Right lobe of liver (tissue), 6 donors: ENCODE measurements around the gene DAG1. TPM values are rescaled to one million over a fixed set of nuclear protein-coding genes. Genes with fewer than 3 reads are reported as not detected.

ENCODE experiments used
- ATAC-seq, 4 donors: fragments of 200-7000 bp; cut with Tn5 transposase; one replicate each; pipeline ENCODE4 v1.9.1; 2020; ENCODE audit warnings: mild to moderate bottlenecking in 4 of 4, moderate library complexity in 4 of 4
- DNase-seq, 3 donors: peaks; one replicate each; pipeline ENCODE4 v3.0.0-alpha.2; 2020
- H3K27ac ChIP-seq, 3 donors: fragments of 200-600 bp; one replicate each; pipeline ENCODE4 v1.8.0; 2022
- H3K27me3 ChIP-seq, 2 donors: fragments of 200-600 bp; one replicate each; pipeline ENCODE4 v1.8.0; 2022
- H3K36me3 ChIP-seq, 4 donors: fragments of 200-600 bp; sonication (generic) in 1 of 4; one replicate each; pipeline versions ENCODE4 v1.5.1 to v1.8.0; 2017 to 2022; ENCODE audit warnings: control low read depth in 1 of 4
- H3K4me1 ChIP-seq, 4 donors: fragments of 200-600 bp; sonication (generic) in 1 of 4; one replicate each; pipeline versions ENCODE4 v1.5.1 to v1.8.0; 2017 to 2022; ENCODE audit warnings: control low read depth in 1 of 4
- H3K4me3 ChIP-seq, 3 donors: fragments of 200-600 bp; one replicate each; pipeline ENCODE4 v1.8.0; 2022
- H3K9me3 ChIP-seq, 4 donors: fragments of 200-600 bp; sonication (generic) in 1 of 4; one replicate each; pipeline versions ENCODE4 v1.5.1 to v1.8.0; 2017 to 2022; ENCODE audit warnings: control low read depth in 1 of 4
- CTCF ChIP-seq, 4 donors: fragments of 200-600 bp in 3 of 4; fragments of 450-650 bp in 1 of 4; IDR thresholded peaks; one replicate each; pipeline versions ENCODE4 v1.5.1 to v1.8.0; 2016 to 2022; ENCODE audit warnings: antibody characterized with exemption in 4 of 4, mild to moderate bottlenecking in 2 of 4
- POLR2A ChIP-seq: fragments of 450-650 bp; IDR thresholded peaks from one replicate; pipeline ENCODE4 v1.6.1; 2017; ENCODE audit warnings: antibody characterized with exemption, mild to moderate bottlenecking
- WGBS: methylation state at CpG from one replicate; pipeline ENCODE4 v1.1.6; 2018; ENCODE audit warnings: low coverage, low lambda C conversion rate; ENCODE audit not compliant: insufficient coverage; ENCODE audit errors: missing lambda C conversion rate; 5-methylcytosine and 5-hydroxymethylcytosine counted together
- intact Hi-C, 2 donors: fragments of 100-400 bp; cut with DNase I; formaldehyde crosslinking; loops; one replicate each; pipeline versions ENCODE4 v1.11.2 to v1.14.1; 2022
- total RNA-seq, 6 experiments: library from RNA; depleted of rRNA in 2 of 6; stranded (reverse); fragments of >200 nt in 2 of 6; fragmentation: NEBNext Ultra II Directional in 3 of 6; extraction: Animal tissue kit (Norgen Biotek cat#: 25700) in 3 of 6; gene quantifications; one replicate each; pipeline versions ENCODE4 v1.1.0 to v1.2.4, GENCODE V29; 2016 to 2023
- donor health status: DM: no; HTN: yes; CAD: no.
- donor health status: DM: no; HTN: no; CAD: no.
- donor health status: DM: no; HTN: no; CAD: no.
- donor health status: DM: no; HTN: yes; CAD: no.
- donor health status: DM: no; HTN: yes; CAD: no.

DAG1 gene
- total RNA-seq, 6 experiments from 2014 or later = 54.5 to 92.5 (median 65.2) TPM

- intact Hi-C loops = no loop called here
- TF ChIP-seq CTCF (IDR thresholded peaks at IDR 0.05) = no peak
- no peak for TF ChIP-seq POLR2A
These were observed 42.5 kb upstream of the DAG1 start for GRCh38 chr3:49427586-49427985.

DNA sequence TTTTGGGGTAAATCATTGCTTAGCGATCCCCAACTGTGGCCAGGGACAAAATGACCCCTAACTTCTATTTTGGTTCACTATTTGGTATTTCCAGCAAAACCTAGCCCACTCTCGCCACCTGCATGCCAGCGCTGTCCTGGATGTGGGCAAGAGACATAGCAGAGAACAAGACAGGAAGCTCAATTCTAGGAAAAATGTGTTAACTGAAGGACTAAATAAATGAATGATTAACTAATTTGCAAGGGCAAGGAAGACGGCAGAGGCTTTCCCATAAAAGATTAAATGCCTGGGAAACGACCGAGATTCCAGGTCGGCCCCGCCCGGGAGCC is 41.4 kb upstream of the DAG1 start:
- ATAC-seq (peak; percentile 5 to 29 (median 13)), DNase-seq (no peak)
- Histone ChIP-seq H3K4me1 (peaks cover 0 to 5% (median 0%) of the 10 kb centered on the region in 4 donors), H3K4me3 (peak overlapping the region; percentile 64 to 90 (median 71)), H3K36me3 (peaks cover 0 to 15% (median 3%) of the 10 kb centered on the region in 4 donors), H3K27me3 (no peaks in the 10 kb centered on the region), H3K27ac (peak overlapping the region; percentile 68 to 84 (median 68)), H3K9me3 (no peaks in the 10 kb centered on the region)
- intact Hi-C loops = no loop called here
- TF ChIP-seq CTCF (IDR thresholded peaks at IDR 0.05) (no peak), POLR2A (no peak)
- 4% methylated on average over 9 of the region's 9 CpGs for WGBS

More at GRCh38 chr3:49427586-49427985, 42.5 kb upstream of the DAG1 start:
- Histone ChIP-seq H3K9me3 (no peaks in the 10 kb centered on the region), H3K4me1 (peaks cover 0 to 13% (median 3%) of the 10 kb centered on the region in 4 donors), H3K4me3 (no peak overlapping the region), H3K27ac (no peak overlapping the region), H3K27me3 (no peaks in the 10 kb centered on the region), H3K36me3 (peaks cover 0 to 15% (median 3%) of the 10 kb centered on the region in 4 donors)
- DNase-seq = no peak
- ATAC-seq = no peak
- 100% methylated on average over 1 of the region's 2 CpGs for WGBS

DNA sequence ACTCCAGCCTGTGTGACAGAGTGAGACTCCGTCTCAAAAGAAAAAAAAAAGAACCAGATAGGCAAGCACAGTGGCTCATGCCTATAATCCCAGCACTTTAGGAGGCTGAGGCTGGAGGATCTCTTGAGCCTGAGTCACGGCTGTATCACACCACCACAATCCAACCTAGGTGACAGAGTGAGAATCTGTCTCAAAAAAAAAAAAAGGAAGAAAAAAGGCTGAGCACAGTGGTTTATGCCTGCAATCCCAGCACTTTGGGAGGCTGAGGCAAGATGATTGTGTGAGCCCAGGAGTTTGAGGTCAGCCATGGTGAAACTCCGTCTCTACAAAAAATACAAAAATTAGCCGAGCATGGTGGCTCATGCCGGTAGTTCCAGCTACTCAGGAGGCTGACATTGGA is 35.3 kb upstream of the DAG1 start:
- Histone ChIP-seq H3K27ac (no peak overlapping the region), H3K4me1 (peaks cover 0 to 4% (median 0%) of the 10 kb centered on the region in 4 donors), H3K27me3 (no peaks in the 10 kb centered on the region), H3K36me3 (no peaks in the 10 kb centered on the region), H3K9me3 (no peaks in the 10 kb centered on the region), H3K4me3 (no peak overlapping the region)
- TF ChIP-seq CTCF (IDR thresholded peaks at IDR 0.05) (no peak), POLR2A (no peak)
- intact Hi-C loops = no loop called here
- 83% methylated on average over 3 of the region's 5 CpGs for WGBS
- DNase-seq = no peak
- peak in 2 of 4 donors; percentile 38 to 42 for ATAC-seq

GRCh38 chr3:49445391-49445790 is 24.7 kb upstream of the DAG1 start:
- no peak overlapping the region for H3K27ac ChIP-seq

More at GRCh38 chr3:49445391-49445790, 24.7 kb upstream of the DAG1 start:
- ATAC-seq (no peak), DNase-seq (no peak)
- H3K36me3 ChIP-seq = no peaks in the 10 kb centered on the region
- WGBS = 93% methylated on average over 4 of the region's 5 CpGs
- H3K4me1 ChIP-seq = no peaks in the 10 kb centered on the region
- H3K9me3 ChIP-seq = no peaks in the 10 kb centered on the region
- TF ChIP-seq CTCF (IDR thresholded peaks at IDR 0.05) (no peak), POLR2A (no peak)
- intact Hi-C loops = no loop called here
- no peak overlapping the region for H3K4me3 ChIP-seq
- H3K27me3 ChIP-seq = no peaks in the 10 kb centered on the region
